ENCODE results near the gene OR1L8.
"Not testable (repeated sequence)": the region's sequence is repeated elsewhere in the genome, so short reads cannot be mapped to it uniquely, and the experiment has no call there.

- not testable (repeated sequence) for TF ChIP-seq POLR2A, CTCF (IDR thresholded peaks at IDR 0.05)
Observed at GRCh38 chr9:122531157-122531556, 52.0 kb downstream of the OR1L8 start.
